Keratinocyte (primary cell): ENCODE measurements around the gene CRIP3.

Source experiments
- EZH2 ChIP-seq: IDR thresholded peaks from one replicate; pipeline ENCODE4 v1.6.1; 2012; ENCODE audit warnings: inconsistent platforms, mild to moderate bottlenecking, low read length, moderate library complexity
- TF ChIP-seq, protein P1 (sequence below), 3 experiments: IDR thresholded peaks in 1 of 3; conservative IDR thresholded peaks in 1 of 3; optimal IDR thresholded peaks in 1 of 3; 2 replicates in 2 of 3; 3 replicates in 1 of 3; pipeline versions ENCODE3 to v1.5.1; 2011; ENCODE audit warnings: low read length in 3 of 3, mild to moderate bottlenecking in 3 of 3, moderate library complexity in 2 of 3, control low read depth in 1 of 3, inconsistent platforms in 1 of 3; ENCODE audit not compliant: insufficient read depth in 2 of 3; ENCODE audit errors: extremely low read depth in 1 of 3

DNA sequence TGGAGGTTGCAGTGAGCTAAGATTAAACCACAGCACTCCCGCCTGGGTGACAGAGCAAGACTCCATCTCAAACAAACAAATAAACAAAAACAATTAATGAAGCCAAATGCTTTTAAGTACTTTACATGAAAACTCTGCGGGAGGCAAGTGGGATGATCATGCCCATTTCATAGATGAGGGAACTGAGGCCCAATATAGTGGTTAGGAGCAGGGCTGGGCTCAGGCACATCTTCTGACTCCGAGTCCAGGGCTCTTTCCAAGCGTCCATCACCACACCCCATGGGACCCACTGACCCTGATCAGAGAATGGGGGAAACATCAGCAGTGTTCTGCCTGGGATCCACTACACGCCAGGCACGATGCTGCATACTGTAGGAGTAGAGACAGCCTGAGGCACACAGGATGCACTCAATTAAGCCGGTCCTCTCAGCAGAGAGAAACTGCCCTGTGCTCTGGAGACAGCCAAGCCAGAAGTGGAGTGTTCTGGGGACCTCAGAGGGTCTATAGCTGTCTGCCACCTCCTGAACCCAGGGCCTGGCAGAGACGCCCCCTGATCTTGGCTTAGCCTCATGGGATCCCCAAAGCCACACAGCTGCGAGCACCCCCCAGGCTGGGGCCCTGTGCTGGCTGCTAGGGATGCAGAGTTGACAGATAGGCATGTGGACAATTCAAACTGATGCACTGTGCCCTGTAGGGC, 51.8 kb downstream of the CRIP3 start:
- TF ChIP-seq, protein P1, sequence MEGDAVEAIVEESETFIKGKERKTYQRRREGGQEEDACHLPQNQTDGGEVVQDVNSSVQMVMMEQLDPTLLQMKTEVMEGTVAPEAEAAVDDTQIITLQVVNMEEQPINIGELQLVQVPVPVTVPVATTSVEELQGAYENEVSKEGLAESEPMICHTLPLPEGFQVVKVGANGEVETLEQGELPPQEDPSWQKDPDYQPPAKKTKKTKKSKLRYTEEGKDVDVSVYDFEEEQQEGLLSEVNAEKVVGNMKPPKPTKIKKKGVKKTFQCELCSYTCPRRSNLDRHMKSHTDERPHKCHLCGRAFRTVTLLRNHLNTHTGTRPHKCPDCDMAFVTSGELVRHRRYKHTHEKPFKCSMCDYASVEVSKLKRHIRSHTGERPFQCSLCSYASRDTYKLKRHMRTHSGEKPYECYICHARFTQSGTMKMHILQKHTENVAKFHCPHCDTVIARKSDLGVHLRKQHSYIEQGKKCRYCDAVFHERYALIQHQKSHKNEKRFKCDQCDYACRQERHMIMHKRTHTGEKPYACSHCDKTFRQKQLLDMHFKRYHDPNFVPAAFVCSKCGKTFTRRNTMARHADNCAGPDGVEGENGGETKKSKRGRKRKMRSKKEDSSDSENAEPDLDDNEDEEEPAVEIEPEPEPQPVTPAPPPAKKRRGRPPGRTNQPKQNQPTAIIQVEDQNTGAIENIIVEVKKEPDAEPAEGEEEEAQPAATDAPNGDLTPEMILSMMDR (optimal IDR thresholded peaks at IDR 0.05 in 1 of 3, IDR thresholded peaks at IDR 0.05 in 1 of 3, conservative IDR thresholded peaks at IDR 0.05 in 1 of 3; ENCODE audit: extremely low read depth in 1 of 3, insufficient read depth in 2 of 3, low read length in 3 of 3): no peak
- TF ChIP-seq EZH2: no peak
